H1 (cell line): ENCODE results near the gene PRKN. TPM values are rescaled to one million over a fixed set of nuclear protein-coding genes. Genes with fewer than 3 reads are reported as not detected.

Experiments
- CTCF ChIA-PET: fragments of 300-600 bp; sonication (Branson Sonifier 250); formaldehyde crosslinking; loops from one replicate; lab custom pipeline; 2021; ENCODE audit not compliant: partially characterized antibody; lab: Charles Lee
- POLR2A ChIA-PET: fragments of 300-600 bp; sonication (Branson Sonifier 250); formaldehyde crosslinking; loops from one replicate; lab custom pipeline; 2021; ENCODE audit warnings: inconsistent platforms; ENCODE audit not compliant: partially characterized antibody; lab: Charles Lee
- DNase-seq, 2 experiments: peaks; one replicate each; pipeline versions ENCODE4 v3.0.0 to v3.0.0-alpha.2; 2010 to 2022; ENCODE audit warnings: low spot score in 2 of 2, low read depth in 1 of 2, mixed read lengths in 1 of 2
- FAIRE-seq: peaks from 2 replicates; lab custom pipeline; 2011; peaks lifted over from hg19 to GRCh38; lab: Jason Lieb, UNC
- H2AFZ ChIP-seq: 2 replicates; pipeline ENCODE4 v1.8.1; 2012; ENCODE audit warnings: low read length, inconsistent platforms
- H2AK5ac ChIP-seq: 2 replicates; pipeline ENCODE4 v1.6.1; 2013; ENCODE audit warnings: low read depth, low read length
- H2BK120ac ChIP-seq: replicated peaks from 2 replicates; pipeline ENCODE3; 2013; ENCODE audit warnings: low read depth, low read length, inconsistent platforms
- H2BK12ac ChIP-seq: 2 replicates; pipeline ENCODE4 v1.6.1; 2013; ENCODE audit warnings: low read depth, low read length
- H2BK15ac ChIP-seq: 2 replicates; pipeline ENCODE4 v1.6.1; 2013; ENCODE audit warnings: low read length
- H2BK20ac ChIP-seq: 2 replicates; pipeline ENCODE4 v1.6.1; 2013; ENCODE audit warnings: low read length
- H2BK5ac ChIP-seq: 2 replicates; pipeline ENCODE4 v1.6.1; 2013; ENCODE audit warnings: low read depth, low read length
- H3K14ac ChIP-seq: 2 replicates; pipeline ENCODE4 v1.6.1; 2013; ENCODE audit warnings: inconsistent platforms; ENCODE audit not compliant: insufficient read length
- H3K18ac ChIP-seq: 2 replicates; pipeline ENCODE4 v1.6.1; 2013; ENCODE audit warnings: low read length; ENCODE audit errors: extremely low read depth
- H3K23ac ChIP-seq: 2 replicates; pipeline ENCODE4 v1.6.1; 2013; ENCODE audit warnings: inconsistent platforms; ENCODE audit not compliant: insufficient read length
- H3K23me2 ChIP-seq: 2 replicates; pipeline ENCODE4 v1.6.1; 2013; ENCODE audit warnings: low read depth, low read length
- H3K27ac ChIP-seq: 2 replicates; pipeline ENCODE4 v1.6.1; 2011; ENCODE audit warnings: low read depth, low read length, inconsistent platforms
- H3K27me3 ChIP-seq, 4 experiments: replicated peaks in 1 of 4; 1 replicate in 1 of 4; 2 replicates in 3 of 4; pipeline versions ENCODE4 v1.6.1 to v1.8.1; 2011 to 2013; ENCODE audit warnings: low read length in 3 of 4, mild to moderate bottlenecking in 3 of 4, inconsistent platforms in 2 of 4, mixed read lengths in 2 of 4, moderate library complexity in 1 of 4; ENCODE audit not compliant: control insufficient read depth in 3 of 4, insufficient read depth in 3 of 4; ENCODE audit errors: extremely low read depth in 1 of 4
- H3K36me3 ChIP-seq, 4 experiments: 2 replicates each; pipeline versions ENCODE4 v1.6.1 to v1.8.1; 2011 to 2013; ENCODE audit warnings: mild to moderate bottlenecking in 4 of 4, low read length in 3 of 4, moderate library complexity in 2 of 4, control low read depth in 1 of 4, inconsistent platforms in 1 of 4; ENCODE audit not compliant: insufficient read depth in 4 of 4, control insufficient read depth in 2 of 4
- H3K4ac ChIP-seq: replicated peaks from 2 replicates; pipeline ENCODE3; 2013; ENCODE audit warnings: low read length, low read depth, mixed read lengths, inconsistent platforms; ENCODE audit not compliant: insufficient read length
- H3K4me1 ChIP-seq, 4 experiments: replicated peaks in 1 of 4; 1 replicate in 1 of 4; 2 replicates in 3 of 4; pipeline versions ENCODE4 v1.6.1 to v1.8.1; 2011 to 2013; ENCODE audit warnings: low read length in 3 of 4, inconsistent platforms in 2 of 4, mixed read lengths in 1 of 4; ENCODE audit not compliant: insufficient read depth in 4 of 4, control insufficient read depth in 3 of 4
- H3K4me2 ChIP-seq, 2 experiments: 2 replicates each; pipeline versions ENCODE4 v1.6.1 to v1.8.1; 2011 to 2013; ENCODE audit warnings: low read depth in 2 of 2, low read length in 2 of 2, control low read depth in 1 of 2, inconsistent platforms in 1 of 2, mild to moderate bottlenecking in 1 of 2; ENCODE audit not compliant: insufficient read depth in 1 of 2
- H3K4me3 ChIP-seq, 4 experiments: fragments of 200-600, 300-600 bp in 1 of 4; sonication (generic), shearing (Covaris generic), sonication (Bioruptor Twin) in 1 of 4; 2 replicates each; pipeline versions ENCODE4 v1.5.1 to v1.8.1; 2011 to 2016; ENCODE audit warnings: low read length in 4 of 4, low read depth in 3 of 4, control low read depth in 2 of 4, inconsistent platforms in 2 of 4, mild to moderate bottlenecking in 2 of 4, mixed read lengths in 1 of 4, moderate library complexity in 1 of 4; ENCODE audit not compliant: insufficient read depth in 2 of 4; ENCODE audit errors: extremely low read depth in 1 of 4
- H3K56ac ChIP-seq: replicated peaks from 2 replicates; pipeline ENCODE3; 2013; ENCODE audit warnings: low read depth, mild to moderate bottlenecking, mixed read lengths, low read length, inconsistent platforms; ENCODE audit not compliant: insufficient read length
- H3K79me1 ChIP-seq: 2 replicates; pipeline ENCODE4 v1.6.1; 2013; ENCODE audit warnings: low read depth, low read length, control low read depth
- H3K79me2 ChIP-seq, 2 experiments: 2 replicates each; pipeline versions ENCODE4 v1.6.1 to v1.8.1; 2012 to 2013; ENCODE audit warnings: low read length in 2 of 2, mild to moderate bottlenecking in 2 of 2, inconsistent platforms in 1 of 2; ENCODE audit not compliant: insufficient read depth in 2 of 2, control insufficient read depth in 1 of 2
- H3K9ac ChIP-seq, 4 experiments: replicated peaks in 1 of 4; 1 replicate in 1 of 4; 2 replicates in 3 of 4; pipeline versions ENCODE4 v1.6.1 to v1.8.1; 2011 to 2013; ENCODE audit warnings: low read depth in 3 of 4, low read length in 3 of 4, control low read depth in 2 of 4, mild to moderate bottlenecking in 2 of 4, moderate library complexity in 2 of 4, inconsistent platforms in 1 of 4; ENCODE audit errors: extremely low read depth in 1 of 4
- H3K9me3 ChIP-seq, 2 experiments: 2 replicates each; pipeline versions ENCODE4 v1.6.1 to v1.8.1; 2012 to 2013; ENCODE audit warnings: mild to moderate bottlenecking in 2 of 2, moderate library complexity in 2 of 2, control low read depth in 1 of 2, inconsistent platforms in 1 of 2, low read depth in 1 of 2, low read length in 1 of 2, mixed read lengths in 1 of 2; ENCODE audit not compliant: insufficient read depth in 2 of 2
- H4K20me1 ChIP-seq, 2 experiments: replicated peaks in 1 of 2; 2 replicates each; pipeline versions ENCODE3 to v1.8.1; 2011 to 2013; ENCODE audit warnings: inconsistent platforms in 2 of 2, low read length in 2 of 2, mild to moderate bottlenecking in 1 of 2; ENCODE audit not compliant: insufficient read depth in 2 of 2, control insufficient read depth in 1 of 2
- H4K5ac ChIP-seq: 2 replicates; pipeline ENCODE4 v1.6.1; 2013; ENCODE audit warnings: low read length, low read depth, mixed read lengths, inconsistent platforms; ENCODE audit not compliant: insufficient read length
- H4K8ac ChIP-seq: 2 replicates; pipeline ENCODE4 v1.8.0; 2013; ENCODE audit warnings: mild to moderate bottlenecking, moderate library complexity, low read length, inconsistent platforms; ENCODE audit not compliant: insufficient read depth; ENCODE audit errors: extremely low read depth
- H4K91ac ChIP-seq: replicated peaks from 2 replicates; pipeline ENCODE3; 2013; ENCODE audit warnings: low read length, mixed read lengths, inconsistent platforms; ENCODE audit not compliant: insufficient read length
- ATF2 ChIP-seq: IDR thresholded peaks from 2 replicates; pipeline ENCODE4 v1.6.1; 2012; ENCODE audit warnings: low read length, inconsistent platforms
- BRCA1 ChIP-seq: IDR thresholded peaks from 2 replicates; pipeline ENCODE4 v1.6.1; 2012; ENCODE audit warnings: low read depth, low read length, improper control_type of control experiment
- CHD2 ChIP-seq: IDR thresholded peaks from 2 replicates; pipeline ENCODE4 v1.6.1; 2012; ENCODE audit warnings: low read length, improper control_type of control experiment
- EP300 ChIP-seq, 2 experiments: IDR thresholded peaks; 1 replicate in 1 of 2; 2 replicates in 1 of 2; pipeline ENCODE4 v1.6.1; 2011 to 2012; ENCODE audit warnings: low read depth in 2 of 2, low read length in 2 of 2, mild to moderate bottlenecking in 2 of 2, borderline replicate concordance in 1 of 2, inconsistent platforms in 1 of 2, moderate library complexity in 1 of 2
- HDAC6 ChIP-seq: IDR thresholded peaks from one replicate; pipeline ENCODE4 v1.7.1; 2012; ENCODE audit warnings: low read depth, mild to moderate bottlenecking, inconsistent platforms, low read length, moderate library complexity
- KDM4A ChIP-seq: IDR thresholded peaks from one replicate; pipeline ENCODE4 v1.7.1; 2012; ENCODE audit warnings: low read depth, mild to moderate bottlenecking, moderate library complexity, low read length, inconsistent platforms; ENCODE audit not compliant: severe bottlenecking
- NANOG ChIP-seq: IDR thresholded peaks from 2 replicates; pipeline ENCODE4 v1.6.1; 2011; ENCODE audit warnings: low read length, low read depth, mild to moderate bottlenecking, inconsistent platforms; ENCODE audit not compliant: insufficient read depth, poor library complexity, severe bottlenecking
- POLR2AphosphoS5 ChIP-seq: IDR thresholded peaks from 2 replicates; pipeline ENCODE4 v1.6.1; 2011; ENCODE audit warnings: low read depth, low read length
- POU5F1 ChIP-seq: IDR thresholded peaks from 2 replicates; pipeline ENCODE4 v1.6.1; 2011; ENCODE audit warnings: low read depth, mild to moderate bottlenecking, low read length, moderate library complexity
- SIN3A ChIP-seq, 2 experiments: IDR thresholded peaks in 1 of 2; conservative IDR thresholded peaks in 1 of 2; 2 replicates each; pipeline ENCODE4 v1.6.1; 2011 to 2012; ENCODE audit warnings: low read length in 2 of 2, improper control_type of control experiment in 1 of 2, low read depth in 1 of 2, mild to moderate bottlenecking in 1 of 2
- SIRT6 ChIP-seq: IDR thresholded peaks from one replicate; pipeline ENCODE4 v1.7.1; 2012; ENCODE audit warnings: low read length, inconsistent platforms
- SP1 ChIP-seq: IDR thresholded peaks from 2 replicates; pipeline ENCODE4 v1.6.1; 2011; ENCODE audit warnings: low read depth, low read length
- TAF1 ChIP-seq: IDR thresholded peaks from 2 replicates; pipeline ENCODE4 v1.6.1; 2011; ENCODE audit warnings: mild to moderate bottlenecking, low read depth, low read length
- WGBS, 2 experiments: shearing (Covaris generic) in 1 of 2; methylation state at CpG; one replicate each; pipeline versions ENCODE4 v1.1.6 to v1.1.7; 2013 to 2015; ENCODE audit warnings: low lambda C conversion rate in 2 of 2, mixed read lengths in 2 of 2, inconsistent platforms in 1 of 2, low coverage in 1 of 2, missing lambda C conversion rate in 1 of 2; ENCODE audit not compliant: insufficient replicate concordance in 2 of 2, insufficient coverage in 1 of 2, insufficient read length in 1 of 2; ENCODE audit errors: extremely low coverage in 1 of 2, missing lambda C conversion rate in 1 of 2; 5-methylcytosine and 5-hydroxymethylcytosine counted together
- polyA plus RNA-seq, 7 experiments: library from polyadenylated mRNA; depleted of rRNA in 3 of 7; stranded (reverse) in 5 of 7; unstranded in 2 of 7; fragments of >200 nt in 5 of 7; fragments of 200-250 nt in 2 of 7; gene quantifications; 1 replicate in 5 of 7; 2 replicates in 1 of 7; 4 replicates in 1 of 7; pipeline versions ENCODE4 v1.2.1 to v1.2.3, GENCODE V29; 2011 to 2013; ENCODE audit warnings: missing spikeins in 2 of 7, mixed read lengths in 2 of 7
- total RNA-seq: library from RNA; stranded (reverse); fragmentation: NEBNext Ultra II Directional; extraction: Animal tissue kit (Norgen Biotek cat#: 25700); gene quantifications from 2 replicates; pipeline ENCODE4 v1.2.1, GENCODE V29; 2021

Gene PRKN
- total and polyA plus RNA-seq, 2 of the 8 experiments (the other 6 are each of a cell fraction or from before 2014, with no cell fraction given) = 0.13 to 0.29 TPM

- H3K9me3 ChIP-seq = 0 out of 4 replicates have a peak, but pooled peaks cover 0 to 2% of the 10 kb centered on the region in 2 experiments
- no peak overlapping the region for H3K23ac ChIP-seq
- no peaks in the 10 kb centered on the region for H3K36me3 ChIP-seq
- H3K4me3 ChIP-seq = no peak overlapping the region
- no peak overlapping the region for H2BK15ac ChIP-seq
- no peak overlapping the region for H2AFZ ChIP-seq
- no peak overlapping the region for H3K14ac ChIP-seq
- FAIRE-seq = no peak
- no peak for DNase-seq
- CTCF ChIA-PET = interaction anchor here (1.6 kb wide), 1 partner anchor 24 kb away, joined by 4 read pairs; no protein-coding TSS in a partner anchor
- H4K8ac ChIP-seq = no peak overlapping the region
- no peak overlapping the region for H2AK5ac ChIP-seq
- no peak overlapping the region for H2BK120ac ChIP-seq
- H2BK20ac ChIP-seq = no peak overlapping the region
- no peak overlapping the region for H2BK12ac ChIP-seq
- POLR2A ChIA-PET = no interaction called here
- WGBS, 2 experiments = 95% methylated on average over 4 of the region's 5 CpGs; no CpG with 5 or more reads in 1 of the 2 experiments
- H3K56ac ChIP-seq = no peak overlapping the region
- H4K20me1 ChIP-seq = no peaks in the 10 kb centered on the region
- no peak overlapping the region for H3K18ac ChIP-seq
- H3K4me1 ChIP-seq = no peaks in the 10 kb centered on the region
- H2BK5ac ChIP-seq = no peak overlapping the region
- no peaks in the 10 kb centered on the region for H3K79me2 ChIP-seq
- H3K9ac ChIP-seq = no peak overlapping the region
- H3K79me1 ChIP-seq = no peaks in the 10 kb centered on the region
- no peak overlapping the region for H3K27ac ChIP-seq
- H4K5ac ChIP-seq = no peak overlapping the region
- H3K4ac ChIP-seq = no peak overlapping the region
- H4K91ac ChIP-seq = no peak overlapping the region
- H3K23me2 ChIP-seq = no peaks in the 10 kb centered on the region
- no peaks in the 10 kb centered on the region for H3K27me3 ChIP-seq
- no peak overlapping the region for H3K4me2 ChIP-seq
- TF ChIP-seq POU5F1 (no peak), SIRT6 (no peak), KDM4A (no peak), SIN3A (conservative IDR thresholded peaks at IDR 0.05 in 1 of 2, IDR thresholded peaks at IDR 0.05 in 1 of 2; ENCODE audit: low read depth in 1 of 2, low read length in 2 of 2) (no peak), CHD2 (no peak), NANOG (no peak), BRCA1 (no peak), POLR2AphosphoS5 (no peak), HDAC6 (no peak), SP1 (no peak), TAF1 (no peak), EP300 (IDR thresholded peaks at IDR 0.05; ENCODE audit: borderline replicate concordance in 1 of 2, low read depth in 2 of 2, low read length in 2 of 2) (no peak), ATF2 (no peak)
Observed at GRCh38 chr6:162100096-162100495, 627.5 kb downstream of the PRKN start.
